ENCODE results near the gene CNKSR3.

CNKSR3 gene

DNA sequence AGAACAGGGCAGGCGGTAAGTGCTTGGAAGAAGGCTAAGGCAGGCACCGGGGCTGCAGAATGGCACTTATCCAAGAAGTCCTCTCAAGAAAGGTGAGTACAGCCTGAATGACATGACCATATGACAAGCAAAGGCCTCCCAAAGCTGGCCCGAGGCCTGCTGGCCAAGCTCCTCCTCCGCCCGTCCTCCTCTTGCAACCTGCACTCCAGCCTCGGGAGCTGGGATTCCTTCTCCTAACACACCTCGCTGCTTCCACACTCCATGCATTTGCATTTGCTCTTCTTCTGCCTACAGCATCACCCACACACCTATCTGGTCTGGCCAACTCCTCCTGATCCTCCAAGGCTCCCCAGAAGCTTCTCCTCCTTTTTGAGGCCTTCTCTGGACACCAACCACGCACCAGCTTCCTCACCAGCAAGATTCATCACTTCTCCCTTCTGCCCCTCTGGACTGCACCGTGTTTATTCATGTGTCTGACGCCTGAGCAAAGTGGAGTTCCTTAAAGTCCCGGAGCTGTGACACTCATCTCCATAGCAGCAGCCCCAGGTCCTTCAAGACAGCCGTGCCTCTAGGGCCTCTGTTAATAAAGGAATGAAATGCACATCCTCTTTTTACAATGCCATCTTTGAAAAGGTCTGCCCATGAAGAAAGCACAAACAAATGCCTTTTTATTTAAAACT is 32.3 kb downstream of the CNKSR3 start:
- no peak for DNase-seq

DNA sequence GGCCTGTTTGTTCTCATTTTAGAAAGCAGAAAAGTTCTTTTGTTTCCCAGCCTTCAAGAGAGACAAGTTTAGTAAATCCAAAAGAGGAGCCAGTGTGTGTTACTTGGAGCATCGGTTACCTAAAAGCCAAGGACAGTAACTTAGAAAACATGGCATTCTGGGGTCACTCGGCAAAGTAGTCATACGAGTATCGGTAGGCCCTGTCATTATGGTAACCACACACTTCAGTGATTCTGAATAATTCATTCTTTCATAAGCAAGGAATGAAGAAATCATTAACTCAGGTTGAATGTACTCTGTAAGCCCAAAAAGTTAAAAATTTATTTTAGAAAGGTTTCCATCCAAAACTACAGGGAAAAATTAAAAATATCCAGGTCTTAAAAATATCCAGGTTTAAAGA is 34.0 kb downstream of the CNKSR3 start:
- no peak for DNase-seq

GRCh38 chr6:154474648-154475428 is 35.6 kb downstream of the CNKSR3 start:
- DNase-seq: no peak

GRCh38 chr6:154473324-154473723 is 37.2 kb downstream of the CNKSR3 start:
- DNase-seq: no peak

GRCh38 chr6:154471609-154472362 is 38.7 kb downstream of the CNKSR3 start:
- no peak for DNase-seq

GRCh38 chr6:154469306-154469935 is 41.1 kb downstream of the CNKSR3 start:
- no peak for DNase-seq

GRCh38 chr6:154468760-154469159 is 41.7 kb downstream of the CNKSR3 start:
- no peak for DNase-seq

DNA sequence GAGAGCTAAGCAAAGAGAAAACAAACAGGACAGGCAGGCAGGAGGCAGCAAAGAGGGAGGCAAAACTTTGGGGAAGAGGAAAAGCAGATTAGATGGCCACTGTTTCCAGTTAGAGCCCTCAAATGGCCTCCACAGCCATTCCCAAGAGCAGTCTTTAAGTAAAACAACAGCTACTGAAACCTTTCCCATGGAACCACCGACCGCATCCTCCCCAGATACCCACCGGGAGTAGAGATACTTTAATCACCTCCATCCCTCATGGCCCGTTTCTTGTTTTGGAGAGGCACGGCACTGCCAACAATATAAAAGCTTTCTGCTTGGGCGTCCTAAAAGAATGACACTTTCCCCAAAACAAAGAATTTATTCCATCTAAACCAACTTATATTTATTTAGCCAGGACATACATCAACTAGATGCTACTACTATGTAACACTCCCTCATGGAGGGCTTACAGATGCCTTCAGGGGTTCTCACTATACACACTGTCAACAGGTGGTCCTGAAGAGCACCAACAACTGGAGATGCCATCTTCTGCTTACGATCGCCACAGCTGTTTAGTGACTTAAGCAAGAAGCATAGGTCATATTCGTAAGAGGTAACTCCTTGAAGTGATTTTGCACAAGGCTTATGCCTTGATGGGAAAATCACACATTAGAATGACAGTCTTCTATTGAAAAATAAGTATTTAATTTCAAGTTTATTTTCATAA is 43.4 kb downstream of the CNKSR3 start:
- no peak for DNase-seq

GRCh38 chr6:154466139-154466538 is 44.3 kb downstream of the CNKSR3 start:
- DNase-seq: no peak

DNA sequence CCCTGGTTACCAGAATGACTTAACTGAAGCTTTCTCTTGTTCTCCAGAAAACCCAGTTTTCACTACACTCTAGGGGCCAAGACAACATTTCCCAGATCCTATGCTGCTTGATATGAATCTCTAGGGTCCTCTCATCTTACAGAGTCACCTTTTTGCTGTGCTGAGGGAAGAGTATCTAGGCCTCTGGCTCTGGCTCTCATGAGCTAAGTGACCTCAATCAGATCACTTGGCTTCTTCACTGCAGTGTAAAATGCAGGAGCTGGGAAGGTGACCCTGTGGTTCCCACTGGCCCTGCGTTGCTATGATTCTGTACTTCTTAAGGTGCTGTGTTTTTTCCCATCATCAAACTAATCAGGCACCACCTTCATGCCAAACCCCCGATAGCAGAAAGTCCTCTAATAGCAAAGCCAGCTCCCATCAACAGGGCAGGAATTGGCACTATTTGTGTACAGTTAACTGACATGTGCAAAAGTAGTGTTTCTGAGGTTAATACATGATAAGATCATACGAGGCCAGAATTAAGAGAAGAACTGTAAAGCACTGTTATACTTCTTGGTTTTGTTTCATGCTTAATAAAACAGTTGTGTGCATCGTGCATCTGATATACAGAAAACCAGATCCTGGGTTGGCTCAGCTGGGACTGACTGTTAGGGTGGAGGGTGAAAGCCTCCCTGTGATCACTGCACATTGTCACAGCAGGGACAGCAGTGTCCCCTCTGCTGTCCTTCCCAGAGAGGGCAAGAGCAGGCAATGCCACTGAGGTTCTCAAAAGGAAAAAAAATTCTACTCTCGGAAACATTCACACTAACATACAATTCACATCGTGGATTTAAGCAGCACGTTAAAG is 46.7 kb downstream of the CNKSR3 start:
- no peak for DNase-seq

DNA sequence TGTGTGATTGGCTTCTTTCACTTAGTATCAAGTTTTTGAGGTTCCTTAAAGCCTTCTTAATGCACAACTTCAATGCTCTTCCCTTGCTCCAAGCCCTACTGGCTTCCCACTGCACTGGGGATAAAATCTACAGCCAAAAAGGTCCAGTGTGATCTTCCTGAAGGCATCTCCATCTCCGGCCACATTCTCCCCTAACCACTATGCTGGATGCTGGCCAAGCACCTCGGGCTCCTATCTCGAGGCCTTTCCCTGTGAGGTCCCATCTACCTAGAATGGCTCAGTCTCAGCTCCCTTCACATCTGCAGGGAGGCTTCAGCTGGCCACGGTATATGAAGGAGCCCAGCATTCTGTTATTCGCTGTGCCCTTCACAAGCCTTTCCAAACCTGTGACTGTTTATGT is 48.1 kb downstream of the CNKSR3 start:
- DNase-seq: no peak

DNA sequence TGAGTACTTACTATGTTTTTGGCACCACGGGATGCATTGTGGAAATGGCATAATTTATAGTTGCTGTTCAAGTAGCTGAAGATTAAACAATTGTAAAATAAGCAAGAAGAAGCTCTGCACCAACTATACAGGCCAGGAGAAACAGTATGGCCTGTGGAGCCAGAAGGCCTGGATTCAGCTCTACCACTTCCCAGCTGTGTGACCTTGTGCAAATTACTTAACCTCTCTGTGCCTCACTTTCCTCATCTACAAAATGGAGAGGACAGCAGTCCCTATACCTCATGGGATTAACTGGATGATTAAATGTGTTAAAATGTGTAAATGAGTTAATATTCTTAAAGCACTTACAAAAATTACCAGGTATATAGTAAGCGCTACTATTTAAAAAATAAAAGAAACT is 49.1 kb downstream of the CNKSR3 start:
- DNase-seq: no peak

DNA sequence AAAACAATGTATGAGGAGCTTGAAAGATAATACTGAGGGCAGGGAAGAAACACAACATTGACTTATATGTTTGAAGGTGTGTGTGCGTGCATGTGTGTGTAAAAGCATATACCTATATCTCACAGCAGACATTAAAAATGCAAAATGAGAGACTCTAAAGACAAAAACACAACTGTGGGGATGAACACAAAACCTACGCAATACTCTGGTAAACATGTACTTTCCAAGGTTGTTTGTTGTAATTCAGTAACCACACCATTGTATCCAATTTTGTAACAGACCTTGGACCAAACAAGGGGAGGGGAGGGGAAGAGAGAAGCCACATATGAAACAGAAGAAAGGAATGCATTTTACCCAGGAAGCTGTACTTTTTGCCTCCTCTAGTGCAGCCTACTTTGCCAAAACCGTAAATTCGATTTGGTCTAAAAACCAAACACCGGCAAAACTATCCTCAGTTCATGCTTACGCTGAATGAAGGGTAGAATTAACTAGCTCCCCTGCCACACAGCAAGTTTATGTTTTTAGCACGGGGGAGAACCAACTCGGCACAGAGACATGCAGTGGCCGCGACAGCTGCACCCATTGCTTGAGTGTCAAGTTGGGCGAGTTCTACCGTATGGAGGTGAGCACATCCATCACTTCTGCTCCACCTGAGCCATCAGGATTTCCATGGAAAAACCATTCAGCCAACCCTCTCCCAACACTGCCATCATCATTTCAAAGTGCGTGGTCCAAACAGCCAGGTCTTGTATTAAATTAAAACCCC is 50.0 kb downstream of the CNKSR3 start:
- DNase-seq: no peak

DNA sequence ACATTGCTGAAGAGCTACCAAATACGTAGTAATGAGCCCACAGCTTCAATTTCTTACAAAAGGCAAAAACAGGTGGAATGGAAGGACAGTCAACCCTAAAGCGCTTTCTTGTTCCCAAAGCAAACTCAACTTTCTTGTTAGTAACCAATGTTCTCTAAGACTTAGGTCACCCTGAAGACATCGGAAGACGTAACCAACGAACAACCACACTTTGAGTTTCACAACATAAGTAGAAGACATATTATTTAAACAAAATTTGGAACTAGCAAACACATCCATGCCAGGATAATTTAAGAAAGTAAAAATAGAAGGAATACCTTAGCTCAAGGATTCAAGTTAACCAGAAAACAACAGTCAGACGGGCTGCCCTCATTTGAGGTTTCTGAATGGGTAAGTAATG is 51.0 kb downstream of the CNKSR3 start:
- no peak for DNase-seq

GRCh38 chr6:154458565-154459470 is 51.7 kb downstream of the CNKSR3 start:
- DNase-seq: no peak

GRCh38 chr6:154457881-154458284 is 52.6 kb downstream of the CNKSR3 start:
- no peak for DNase-seq

DNA sequence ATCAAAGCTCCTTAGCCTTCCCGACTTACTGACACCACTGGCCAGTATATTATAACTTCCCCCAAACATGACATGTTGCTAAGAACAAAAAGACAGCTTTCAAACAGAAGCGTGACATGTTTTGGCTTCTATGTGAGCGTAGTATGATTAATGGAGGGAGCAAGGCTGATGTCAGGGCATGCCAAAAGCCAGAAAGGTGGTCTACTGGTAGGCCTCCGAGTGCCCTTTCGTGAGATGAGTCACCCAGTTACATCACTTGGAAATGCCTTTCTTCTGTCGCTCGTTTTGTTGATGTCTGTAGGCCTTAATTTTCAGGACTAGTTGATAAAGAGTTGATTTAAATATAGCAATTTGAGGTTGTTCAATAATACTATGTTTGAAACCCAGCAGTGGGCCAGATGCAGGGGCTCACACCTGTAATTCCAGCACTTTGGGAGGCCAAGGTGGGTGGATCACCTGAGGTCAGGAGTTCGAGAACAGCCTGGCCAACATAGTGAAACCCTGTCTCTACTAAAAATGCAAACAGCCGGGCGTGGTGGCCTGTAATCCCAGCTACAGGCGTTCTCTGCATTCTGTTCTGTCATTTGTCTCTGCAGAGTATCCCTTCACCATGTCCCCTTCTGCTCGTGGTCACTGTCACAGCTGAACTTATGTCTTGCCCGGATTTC is 53.3 kb downstream of the CNKSR3 start:
- DNase-seq: no peak

DNA sequence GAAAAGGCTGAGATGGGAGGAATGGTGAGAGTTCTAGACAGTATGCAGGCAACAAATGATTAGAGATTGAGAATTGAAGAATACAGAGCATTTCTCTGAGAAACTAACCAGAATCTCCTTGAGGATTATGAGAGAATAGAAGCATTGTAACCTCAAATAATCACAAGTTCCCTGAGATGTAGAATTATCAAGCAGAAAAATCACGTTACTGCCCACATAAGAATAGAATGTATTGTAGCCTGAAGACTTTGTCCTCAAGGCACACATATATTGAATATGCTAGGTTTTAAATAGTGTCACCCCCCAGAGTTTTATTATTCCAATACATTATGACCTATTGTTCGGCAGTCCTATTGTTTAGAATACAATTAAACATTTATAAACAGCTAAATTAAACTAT is 57.2 kb downstream of the CNKSR3 start:
- no peak for DNase-seq

DNA sequence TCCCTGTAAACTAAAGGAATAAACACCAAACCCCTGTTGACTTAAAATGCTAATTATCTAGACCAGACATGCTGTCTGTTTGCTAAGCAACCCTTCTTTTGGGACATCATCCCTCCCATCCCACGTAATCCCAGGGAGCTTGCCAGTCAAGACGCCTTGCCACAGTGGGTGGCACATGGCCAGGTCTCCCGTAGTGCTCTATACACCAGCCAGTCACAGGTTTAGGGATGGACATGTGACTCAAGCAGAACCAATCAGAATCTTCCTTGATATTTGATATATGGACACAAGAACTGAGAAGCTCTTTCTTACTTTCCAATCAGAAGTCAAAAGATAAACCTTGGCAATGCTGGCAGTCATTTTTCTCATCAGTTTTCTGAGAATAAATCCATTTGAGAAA is 60.0 kb downstream of the CNKSR3 start:
- DNase-seq: no peak
